ENCODE results near the gene FRK. TPM values are rescaled to one million over a fixed set of nuclear protein-coding genes. Genes with fewer than 3 reads are reported as not detected.
A peak's percentile ranks its signal among the peaks of the same experiment; 100 is the strongest.

The FRK gene
- total RNA-seq, 2 donors from 2014 or later, result 1.4 to 2.9 TPM

DNA sequence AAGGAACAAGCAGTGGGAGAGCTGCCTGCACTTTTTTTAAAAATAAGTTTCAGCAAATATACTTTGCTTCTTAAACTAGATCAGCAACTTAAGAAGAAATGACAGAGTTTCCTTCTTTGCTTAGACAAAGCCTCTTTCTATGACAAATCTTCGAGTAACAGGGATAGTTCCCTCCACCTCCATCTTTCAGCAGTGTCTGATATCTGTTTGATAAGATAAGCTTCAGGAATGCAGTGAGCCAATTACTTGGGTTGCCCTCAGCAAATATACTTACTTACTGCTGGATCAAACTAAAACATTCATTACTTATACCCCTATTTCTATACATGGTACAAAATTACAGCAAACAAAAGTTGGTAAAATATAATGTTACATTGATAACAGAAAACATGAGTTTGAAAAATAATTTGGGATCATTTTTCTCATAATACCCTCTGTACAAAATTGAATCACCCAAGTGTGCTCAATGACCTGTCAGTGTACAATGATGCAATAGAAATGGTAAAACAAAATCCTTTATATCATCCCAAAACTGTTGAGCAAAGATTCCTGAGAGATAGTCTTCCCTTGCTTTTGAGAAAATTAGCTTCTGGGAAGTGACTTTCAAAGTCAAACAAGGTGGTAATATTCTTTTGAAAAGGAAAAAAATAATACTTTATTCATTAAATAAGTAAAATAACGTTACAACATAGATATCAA is 24.5 kb downstream of the FRK start:
- DNase-seq, result no peak
- Histone ChIP-seq H3K27ac (ENCODE audit: low read depth, low read length) (no peak overlapping the region), H3K4me1 (ENCODE audit: control insufficient read depth, insufficient read depth, low read length) (peaks cover 2% of the 10 kb centered on the region), H3K4me3 (ENCODE audit: low read length) (peak overlapping the region; percentile 16), H3K36me3 (ENCODE audit: control insufficient read depth, insufficient read depth, low read length) (no peaks in the 10 kb centered on the region), H3K27me3 (ENCODE audit: control insufficient read depth, insufficient read depth, low read length, poor library complexity, severe bottlenecking) (no peaks in the 10 kb centered on the region), H3K9ac (ENCODE audit: extremely low read depth, low read length, poor library complexity, severe bottlenecking) (peak overlapping the region; percentile 43), H3K9me3 (ENCODE audit: control insufficient read depth, low read length) (no peaks in the 10 kb centered on the region)
- TF ChIP-seq, protein P1, sequence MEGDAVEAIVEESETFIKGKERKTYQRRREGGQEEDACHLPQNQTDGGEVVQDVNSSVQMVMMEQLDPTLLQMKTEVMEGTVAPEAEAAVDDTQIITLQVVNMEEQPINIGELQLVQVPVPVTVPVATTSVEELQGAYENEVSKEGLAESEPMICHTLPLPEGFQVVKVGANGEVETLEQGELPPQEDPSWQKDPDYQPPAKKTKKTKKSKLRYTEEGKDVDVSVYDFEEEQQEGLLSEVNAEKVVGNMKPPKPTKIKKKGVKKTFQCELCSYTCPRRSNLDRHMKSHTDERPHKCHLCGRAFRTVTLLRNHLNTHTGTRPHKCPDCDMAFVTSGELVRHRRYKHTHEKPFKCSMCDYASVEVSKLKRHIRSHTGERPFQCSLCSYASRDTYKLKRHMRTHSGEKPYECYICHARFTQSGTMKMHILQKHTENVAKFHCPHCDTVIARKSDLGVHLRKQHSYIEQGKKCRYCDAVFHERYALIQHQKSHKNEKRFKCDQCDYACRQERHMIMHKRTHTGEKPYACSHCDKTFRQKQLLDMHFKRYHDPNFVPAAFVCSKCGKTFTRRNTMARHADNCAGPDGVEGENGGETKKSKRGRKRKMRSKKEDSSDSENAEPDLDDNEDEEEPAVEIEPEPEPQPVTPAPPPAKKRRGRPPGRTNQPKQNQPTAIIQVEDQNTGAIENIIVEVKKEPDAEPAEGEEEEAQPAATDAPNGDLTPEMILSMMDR (conservative IDR thresholded peaks at IDR 0.05), result no peak
- no peaks in the 10 kb centered on the region for H3K27me3 Mint-ChIP-seq (ENCODE audit: insufficient read depth)
- 38 to 56% methylated on average over 1 to 2 of the region's 2 CpGs for WGBS, 2 experiments (ENCODE audit: insufficient coverage in 1 of 2, insufficient read length in 1 of 2)
- no peaks in the 10 kb centered on the region for H3K9me3 Mint-ChIP-seq
- H3K36me3 Mint-ChIP-seq (ENCODE audit: low read depth), result no peaks in the 10 kb centered on the region
- no peak overlapping the region for H3K4me3 Mint-ChIP-seq
- peak overlapping the region; percentile 67 for H3K27ac Mint-ChIP-seq
- peaks cover 32% of the 10 kb centered on the region for H3K4me1 Mint-ChIP-seq

DNA sequence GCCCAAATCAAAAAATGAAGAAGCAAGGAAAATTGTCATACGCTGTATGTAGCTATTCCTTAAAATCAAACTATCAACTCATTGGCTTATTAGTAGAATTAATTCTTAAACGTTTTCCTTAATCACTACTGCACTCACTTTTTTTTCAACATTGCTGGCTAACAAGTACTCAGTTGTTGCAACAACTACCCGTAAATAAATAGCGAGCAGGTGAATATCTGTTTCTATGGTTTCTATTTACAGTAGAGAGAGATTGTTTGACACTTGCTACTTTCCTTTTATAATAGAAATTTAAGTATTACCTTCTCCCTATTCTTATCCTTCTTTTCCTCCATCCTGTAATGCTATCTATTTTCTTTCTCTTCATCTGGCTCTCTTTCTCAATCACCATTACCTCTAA is 25.1 kb downstream of the FRK start:
- TF ChIP-seq, protein P1 (conservative IDR thresholded peaks at IDR 0.05), result no peak
- peak overlapping the region; percentile 16 for H3K4me3 ChIP-seq (ENCODE audit: low read length)
- Mint-ChIP-seq H3K27ac (peak overlapping the region; percentile 67), H3K4me1 (peaks cover 35% of the 10 kb centered on the region), H3K27me3 (ENCODE audit: insufficient read depth) (no peaks in the 10 kb centered on the region), H3K9me3 (no peaks in the 10 kb centered on the region), H3K4me3 (no peak overlapping the region), H3K36me3 (ENCODE audit: low read depth) (no peaks in the 10 kb centered on the region)
- DNase-seq, result no peak
- H3K9ac ChIP-seq (ENCODE audit: extremely low read depth, low read length, poor library complexity, severe bottlenecking), result peak overlapping the region; percentile 43
- WGBS, 2 experiments (ENCODE audit: insufficient coverage in 1 of 2, insufficient read length in 1 of 2), result 85% methylated on average over 3 of the region's 4 CpGs; no CpG with 5 or more reads in 1 of the 2 experiments
- H3K27ac ChIP-seq (ENCODE audit: low read depth, low read length), result no peak overlapping the region
- no peaks in the 10 kb centered on the region for H3K9me3 ChIP-seq (ENCODE audit: control insufficient read depth, low read length)
- H3K4me1 ChIP-seq (ENCODE audit: control insufficient read depth, insufficient read depth, low read length), result peaks cover 3% of the 10 kb centered on the region
- H3K36me3 ChIP-seq (ENCODE audit: control insufficient read depth, insufficient read depth, low read length), result no peaks in the 10 kb centered on the region
- H3K27me3 ChIP-seq (ENCODE audit: control insufficient read depth, insufficient read depth, low read length, poor library complexity, severe bottlenecking), result no peaks in the 10 kb centered on the region

DNA sequence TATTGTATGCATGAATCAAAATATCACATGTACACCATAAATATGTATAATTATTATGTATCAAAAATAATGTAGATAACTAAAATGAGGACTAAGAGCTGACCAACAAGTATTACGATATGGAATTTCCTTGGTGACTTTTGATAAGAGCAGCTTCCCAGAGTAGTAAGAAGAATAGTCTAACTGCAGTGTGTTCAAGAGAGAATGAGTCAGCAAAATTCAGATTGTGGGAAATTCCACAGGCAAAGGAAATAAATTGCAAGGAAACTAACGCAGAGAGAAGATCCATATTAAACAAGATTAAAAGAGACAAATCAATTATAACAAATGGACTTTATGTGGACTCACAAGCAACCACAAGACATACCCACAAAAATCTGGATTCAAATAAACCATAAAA is 26.4 kb downstream of the FRK start:
- Mint-ChIP-seq H3K27me3 (ENCODE audit: insufficient read depth) (no peaks in the 10 kb centered on the region), H3K4me3 (no peak overlapping the region), H3K36me3 (ENCODE audit: low read depth) (no peaks in the 10 kb centered on the region), H3K27ac (peak overlapping the region; percentile 78), H3K9me3 (no peaks in the 10 kb centered on the region), H3K4me1 (peaks cover 41% of the 10 kb centered on the region)
- no peak for DNase-seq
- H3K9me3 ChIP-seq (ENCODE audit: control insufficient read depth, low read length), result no peaks in the 10 kb centered on the region
- TF ChIP-seq, protein P1 (conservative IDR thresholded peaks at IDR 0.05), result no peak
- peaks cover 11% of the 10 kb centered on the region for H3K4me1 ChIP-seq (ENCODE audit: control insufficient read depth, insufficient read depth, low read length)
- WGBS, 2 experiments (ENCODE audit: insufficient coverage in 1 of 2, insufficient read length in 1 of 2), result 80 to 82% methylated on average over 1 to 2 of the region's 2 CpGs
- no peak overlapping the region for H3K4me3 ChIP-seq (ENCODE audit: low read length)
- no peaks in the 10 kb centered on the region for H3K36me3 ChIP-seq (ENCODE audit: control insufficient read depth, insufficient read depth, low read length)
- H3K27me3 ChIP-seq (ENCODE audit: control insufficient read depth, insufficient read depth, low read length, poor library complexity, severe bottlenecking), result no peaks in the 10 kb centered on the region
- H3K27ac ChIP-seq (ENCODE audit: low read depth, low read length), result no peak overlapping the region
- H3K9ac ChIP-seq (ENCODE audit: extremely low read depth, low read length, poor library complexity, severe bottlenecking), result no peak overlapping the region
